ENCODE data around the gene MSGN1. TPM values are rescaled to one million over a fixed set of nuclear protein-coding genes. Genes with fewer than 3 reads are reported as not detected.
A peak's percentile ranks its signal among the peaks of the same experiment; 100 is the strongest.

MSGN1 gene
- total RNA-seq, 1 donor from 2014 or later, result not detected

- Histone ChIP-seq H3K27me3 (ENCODE audit: insufficient read depth, low read length) (no peaks in the 10 kb centered on the region), H3K4me2 (ENCODE audit: low read length) (no peak overlapping the region), H3K9ac (ENCODE audit: low read length) (no peak overlapping the region), H3K4me3 (ENCODE audit: insufficient read depth, low read depth, low read length) (no peak overlapping the region), H3K9me3 (ENCODE audit: insufficient read depth, low read depth, low read length) (no peaks in the 10 kb centered on the region), H3K36me3 (ENCODE audit: insufficient read depth, low read length) (no peaks in the 10 kb centered on the region), H4K20me1 (ENCODE audit: insufficient read depth, low read length) (no peaks in the 10 kb centered on the region), H3K27ac (ENCODE audit: low read depth, low read length) (no peak overlapping the region), H3K4me1 (ENCODE audit: insufficient read depth, low read length) (no peaks in the 10 kb centered on the region), H3K79me2 (ENCODE audit: insufficient read depth, low read length) (no peaks in the 10 kb centered on the region), H2AFZ (ENCODE audit: low read depth, low read length) (no peak overlapping the region)
- DNase-seq (ENCODE audit: low read depth), result peak; percentile 16
- no peak for TF ChIP-seq CTCF (IDR thresholded peaks at IDR 0.05; ENCODE audit: insufficient read depth, low read depth, low read length)
- no peak for TF ChIP-seq EZH2 (IDR thresholded peaks at IDR 0.05; ENCODE audit: insufficient read depth, low read length)
- H3K27me3 Mint-ChIP-seq (ENCODE audit: low read depth, unreplicated experiment), result peaks cover 27% of the 10 kb centered on the region
- no peak overlapping the region for H3K4me3 Mint-ChIP-seq (ENCODE audit: unreplicated experiment)
- H3K27ac Mint-ChIP-seq (ENCODE audit: unreplicated experiment), result no peak overlapping the region
- H3K4me1 Mint-ChIP-seq (ENCODE audit: low read depth, unreplicated experiment), result peaks cover 5% of the 10 kb centered on the region
- FAIRE-seq, result peak; percentile 39
- H3K36me3 Mint-ChIP-seq (ENCODE audit: low read depth, unreplicated experiment), result no peaks in the 10 kb centered on the region
- H3K9me3 Mint-ChIP-seq (ENCODE audit: unreplicated experiment), result no peaks in the 10 kb centered on the region
These were observed 40.8 kb downstream of the MSGN1 start for GRCh38 chr2:17857021-17857420.

GRCh38 chr2:17858064-17858463 is 41.8 kb downstream of the MSGN1 start:
- H3K27me3 Mint-ChIP-seq (ENCODE audit: low read depth, unreplicated experiment), result peaks cover 25% of the 10 kb centered on the region
- Histone ChIP-seq H2AFZ (ENCODE audit: low read depth, low read length) (no peak overlapping the region), H3K79me2 (ENCODE audit: insufficient read depth, low read length) (no peaks in the 10 kb centered on the region), H3K27me3 (ENCODE audit: insufficient read depth, low read length) (no peaks in the 10 kb centered on the region), H4K20me1 (ENCODE audit: insufficient read depth, low read length) (no peaks in the 10 kb centered on the region), H3K4me3 (ENCODE audit: insufficient read depth, low read depth, low read length) (no peak overlapping the region), H3K9me3 (ENCODE audit: insufficient read depth, low read depth, low read length) (no peaks in the 10 kb centered on the region), H3K36me3 (ENCODE audit: insufficient read depth, low read length) (no peaks in the 10 kb centered on the region), H3K4me2 (ENCODE audit: low read length) (no peak overlapping the region), H3K4me1 (ENCODE audit: insufficient read depth, low read length) (no peaks in the 10 kb centered on the region), H3K27ac (ENCODE audit: low read depth, low read length) (no peak overlapping the region), H3K9ac (ENCODE audit: low read length) (no peak overlapping the region)
- DNase-seq (ENCODE audit: low read depth), result no peak
- no peak overlapping the region for H3K27ac Mint-ChIP-seq (ENCODE audit: unreplicated experiment)
- H3K9me3 Mint-ChIP-seq (ENCODE audit: unreplicated experiment), result no peaks in the 10 kb centered on the region
- no peak for FAIRE-seq
- no peaks in the 10 kb centered on the region for H3K36me3 Mint-ChIP-seq (ENCODE audit: low read depth, unreplicated experiment)
- H3K4me3 Mint-ChIP-seq (ENCODE audit: unreplicated experiment), result no peak overlapping the region
- peaks cover 5% of the 10 kb centered on the region for H3K4me1 Mint-ChIP-seq (ENCODE audit: low read depth, unreplicated experiment)
- no peak for TF ChIP-seq EZH2 (IDR thresholded peaks at IDR 0.05; ENCODE audit: insufficient read depth, low read length)
- TF ChIP-seq CTCF (IDR thresholded peaks at IDR 0.05; ENCODE audit: insufficient read depth, low read depth, low read length), result no peak

GRCh38 chr2:17863539-17863938 is 47.3 kb downstream of the MSGN1 start:
- Mint-ChIP-seq H3K9me3 (ENCODE audit: unreplicated experiment) (no peaks in the 10 kb centered on the region), H3K27me3 (ENCODE audit: low read depth, unreplicated experiment) (peaks cover 15% of the 10 kb centered on the region), H3K4me3 (ENCODE audit: unreplicated experiment) (no peak overlapping the region), H3K27ac (ENCODE audit: unreplicated experiment) (no peak overlapping the region), H3K36me3 (ENCODE audit: low read depth, unreplicated experiment) (no peaks in the 10 kb centered on the region), H3K4me1 (ENCODE audit: low read depth, unreplicated experiment) (no peaks in the 10 kb centered on the region)
- DNase-seq (ENCODE audit: low read depth) (no peak), FAIRE-seq (no peak)
- Histone ChIP-seq H3K4me1 (ENCODE audit: insufficient read depth, low read length) (no peaks in the 10 kb centered on the region), H2AFZ (ENCODE audit: low read depth, low read length) (no peak overlapping the region), H3K4me3 (ENCODE audit: insufficient read depth, low read depth, low read length) (no peak overlapping the region), H3K79me2 (ENCODE audit: insufficient read depth, low read length) (no peaks in the 10 kb centered on the region), H3K27me3 (ENCODE audit: insufficient read depth, low read length) (no peaks in the 10 kb centered on the region), H3K9ac (ENCODE audit: low read length) (no peak overlapping the region), H4K20me1 (ENCODE audit: insufficient read depth, low read length) (no peaks in the 10 kb centered on the region), H3K27ac (ENCODE audit: low read depth, low read length) (no peak overlapping the region), H3K36me3 (ENCODE audit: insufficient read depth, low read length) (no peaks in the 10 kb centered on the region), H3K9me3 (ENCODE audit: insufficient read depth, low read depth, low read length) (no peaks in the 10 kb centered on the region), H3K4me2 (ENCODE audit: low read length) (no peak overlapping the region)
- no peak for TF ChIP-seq EZH2 (IDR thresholded peaks at IDR 0.05; ENCODE audit: insufficient read depth, low read length)
- no peak for TF ChIP-seq CTCF (IDR thresholded peaks at IDR 0.05; ENCODE audit: insufficient read depth, low read depth, low read length)

All from astrocyte (in vitro differentiated cells and primary cell).